ENCODE data around the gene ERLIN1. TPM values are rescaled to one million over a fixed set of nuclear protein-coding genes. Genes with fewer than 3 reads are reported as not detected.

The ERLIN1 gene
- total and polyA plus RNA-seq, 2 experiments from 2014 or later = 26.3 to 35.7 TPM

DNA sequence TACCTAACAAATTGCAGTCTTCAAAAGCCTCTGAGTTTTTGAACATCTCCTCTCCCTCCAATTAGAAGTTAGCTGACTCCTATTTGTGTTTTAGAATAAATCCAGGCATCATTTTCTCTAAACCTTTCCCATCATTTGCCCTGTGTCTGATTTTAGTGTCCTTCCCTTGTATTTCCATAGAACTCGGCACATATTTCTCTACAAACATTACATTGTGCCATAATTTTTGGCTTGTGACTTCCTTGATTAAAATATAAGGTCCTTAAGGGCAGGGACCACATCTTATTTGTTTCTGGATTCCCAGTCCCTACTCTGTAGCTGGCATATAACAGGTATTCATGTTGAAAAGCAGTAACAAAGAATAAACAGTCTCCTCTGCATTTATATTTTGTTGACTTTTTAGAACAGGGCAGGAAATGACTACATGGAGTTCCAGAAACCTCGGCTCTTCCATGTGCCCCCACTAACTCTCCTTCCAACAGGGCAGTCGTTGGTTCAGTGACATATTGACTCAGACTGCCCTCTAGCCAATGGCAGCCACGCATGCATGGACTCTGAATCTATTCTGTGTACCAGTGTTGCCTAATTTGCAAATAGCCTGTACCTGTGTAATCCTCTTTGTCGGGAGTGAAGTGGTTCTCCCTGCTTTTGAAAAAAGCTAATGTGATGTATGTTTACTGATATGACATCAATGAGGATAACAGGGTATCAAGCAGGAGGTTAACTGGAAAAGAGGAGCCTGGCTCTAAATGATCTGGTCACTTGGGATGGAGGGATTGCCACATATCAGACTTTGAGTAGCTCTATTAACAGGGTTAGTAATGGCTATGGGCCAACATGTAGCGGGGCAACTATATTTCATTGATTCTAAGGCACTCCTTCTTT lies 84.4 kb downstream of the ERLIN1 start:
- no peaks in the 10 kb centered on the region for H3K27me3 ChIP-seq
- peak overlapping the region; percentile 13 for H3K4me2 ChIP-seq
- no peak overlapping the region for H3K4me3 ChIP-seq
- H3K36me3 ChIP-seq (replicated peaks; ENCODE audit: insufficient read depth, low read depth) = no peaks in the 10 kb centered on the region
- no peaks in the 10 kb centered on the region for H3K9me2 ChIP-seq (replicated peaks; ENCODE audit: insufficient read depth)
- no peaks in the 10 kb centered on the region for H3K9me3 ChIP-seq (ENCODE audit: low read depth)
- DNase-seq (ENCODE audit: low spot score) = peak; percentile 71
- peak overlapping the region; percentile 79 for H3K27ac ChIP-seq
- H2AFZ ChIP-seq = peak overlapping the region; percentile 8
- H3K79me2 ChIP-seq = no peaks in the 10 kb centered on the region
- no peaks in the 10 kb centered on the region for H4K20me1 ChIP-seq (ENCODE audit: insufficient read depth, poor library complexity, severe bottlenecking)
- 49% methylated on average over 6 of the region's 6 CpGs for WGBS (ENCODE audit: low lambda C conversion rate, missing lambda C conversion rate)
- TF ChIP-seq EZH2 (IDR thresholded peaks at IDR 0.05; ENCODE audit: borderline replicate concordance) (no peak), EZH2phosphoT487 (IDR thresholded peaks at IDR 0.05; ENCODE audit: low read depth, severe bottlenecking, unreplicated experiment) (no peak)
- TF ChIP-seq, protein P1, sequence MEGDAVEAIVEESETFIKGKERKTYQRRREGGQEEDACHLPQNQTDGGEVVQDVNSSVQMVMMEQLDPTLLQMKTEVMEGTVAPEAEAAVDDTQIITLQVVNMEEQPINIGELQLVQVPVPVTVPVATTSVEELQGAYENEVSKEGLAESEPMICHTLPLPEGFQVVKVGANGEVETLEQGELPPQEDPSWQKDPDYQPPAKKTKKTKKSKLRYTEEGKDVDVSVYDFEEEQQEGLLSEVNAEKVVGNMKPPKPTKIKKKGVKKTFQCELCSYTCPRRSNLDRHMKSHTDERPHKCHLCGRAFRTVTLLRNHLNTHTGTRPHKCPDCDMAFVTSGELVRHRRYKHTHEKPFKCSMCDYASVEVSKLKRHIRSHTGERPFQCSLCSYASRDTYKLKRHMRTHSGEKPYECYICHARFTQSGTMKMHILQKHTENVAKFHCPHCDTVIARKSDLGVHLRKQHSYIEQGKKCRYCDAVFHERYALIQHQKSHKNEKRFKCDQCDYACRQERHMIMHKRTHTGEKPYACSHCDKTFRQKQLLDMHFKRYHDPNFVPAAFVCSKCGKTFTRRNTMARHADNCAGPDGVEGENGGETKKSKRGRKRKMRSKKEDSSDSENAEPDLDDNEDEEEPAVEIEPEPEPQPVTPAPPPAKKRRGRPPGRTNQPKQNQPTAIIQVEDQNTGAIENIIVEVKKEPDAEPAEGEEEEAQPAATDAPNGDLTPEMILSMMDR (IDR thresholded peaks at IDR 0.05; ENCODE audit: poor library complexity) = no peak
- no peaks in the 10 kb centered on the region for H3K4me1 ChIP-seq (ENCODE audit: insufficient read depth)

- no peaks in the 10 kb centered on the region for H3K4me1 ChIP-seq (ENCODE audit: insufficient read depth)
- no peaks in the 10 kb centered on the region for H3K9me2 ChIP-seq (replicated peaks; ENCODE audit: insufficient read depth)
- peak overlapping the region; percentile 13 for H3K4me2 ChIP-seq
- no peaks in the 10 kb centered on the region for H3K36me3 ChIP-seq (replicated peaks; ENCODE audit: insufficient read depth, low read depth)
- no peaks in the 10 kb centered on the region for H3K27me3 ChIP-seq
- H4K20me1 ChIP-seq (ENCODE audit: insufficient read depth, poor library complexity, severe bottlenecking) = no peaks in the 10 kb centered on the region
- peak; percentile 36 for DNase-seq (ENCODE audit: low spot score)
- peak overlapping the region; percentile 79 for H3K27ac ChIP-seq
- no peaks in the 10 kb centered on the region for H3K9me3 ChIP-seq (ENCODE audit: low read depth)
- H3K79me2 ChIP-seq = no peaks in the 10 kb centered on the region
- H3K4me3 ChIP-seq = no peak overlapping the region
- H2AFZ ChIP-seq = peak overlapping the region; percentile 8
- no peak for TF ChIP-seq EZH2phosphoT487 (IDR thresholded peaks at IDR 0.05; ENCODE audit: low read depth, severe bottlenecking, unreplicated experiment)
- TF ChIP-seq, protein P1 (IDR thresholded peaks at IDR 0.05; ENCODE audit: poor library complexity) = peak; percentile 23
- 56% methylated on average over 6 of the region's 6 CpGs for WGBS (ENCODE audit: low lambda C conversion rate, missing lambda C conversion rate)
Observed at GRCh38 chr10:100100651-100101184, 85.1 kb downstream of the ERLIN1 start.

Other genes with a start within 250 kb of the ERLIN1 start
- 16.5 and 18.2 TPM in 2 replicates for gene DNMBP, start 176.1 kb downstream of the ERLIN1 start, total RNA-seq
- gene DNMBP, start 176.1 kb downstream of the ERLIN1 start, polyA plus RNA-seq = 11.6 and 13.9 TPM in 2 replicates
- 2.8 and 3.8 TPM in 2 replicates for gene CPN1, start 104.2 kb downstream of the ERLIN1 start, total RNA-seq
- 1.9 and 4.6 TPM in 2 replicates for gene CPN1, start 104.2 kb downstream of the ERLIN1 start, polyA plus RNA-seq
- gene CHUK, start 43.6 kb upstream of the ERLIN1 start, total RNA-seq = 24.6 and 29.2 TPM in 2 replicates
- 10.0 and 10.8 TPM in 2 replicates for gene CHUK, start 43.6 kb upstream of the ERLIN1 start, polyA plus RNA-seq
- 22.8 and 24.0 TPM in 2 replicates for gene CWF19L1, start 81.6 kb upstream of the ERLIN1 start, total RNA-seq
- gene CWF19L1, start 81.6 kb upstream of the ERLIN1 start, polyA plus RNA-seq = 12.2 and 14.5 TPM in 2 replicates
- gene BLOC1S2, start 100.7 kb upstream of the ERLIN1 start, total RNA-seq = 44.1 and 50.1 TPM in 2 replicates
- 46.7 and 50.4 TPM in 2 replicates for gene BLOC1S2, start 100.7 kb upstream of the ERLIN1 start, polyA plus RNA-seq
- gene PKD2L1, start 144.2 kb upstream of the ERLIN1 start, total RNA-seq = 0.10 TPM in 1 of 2 replicates, not detected in the other
- 0.88 and 1.9 TPM in 2 replicates for gene PKD2L1, start 144.2 kb upstream of the ERLIN1 start, polyA plus RNA-seq
- gene SCD, start 161.2 kb upstream of the ERLIN1 start, total RNA-seq = 589 and 622 TPM in 2 replicates
- gene SCD, start 161.2 kb upstream of the ERLIN1 start, polyA plus RNA-seq = 213 and 282 TPM in 2 replicates

Data from hepatocyte (in vitro differentiated cells).